Measurements from ENCODE around the gene TBXT. TPM values are rescaled to one million over a fixed set of nuclear protein-coding genes. Genes with fewer than 3 reads are reported as not detected.

The TBXT gene
- total and polyA plus RNA-seq, 2 of the 8 experiments (the other 6 are each of a cell fraction or from before 2014, with no cell fraction given), result 0.18 to 0.24 TPM

GRCh38 chr6:166167801-166168615, at the start of gene TBXT (continued):
- TF ChIP-seq SAP30 (IDR thresholded peaks at IDR 0.05; ENCODE audit: insufficient read depth, insufficient replicate concordance, low read length) (no peak), SIN3A (conservative IDR thresholded peaks at IDR 0.05 in 1 of 2, IDR thresholded peaks at IDR 0.05 in 1 of 2; ENCODE audit: low read depth in 1 of 2, low read length in 2 of 2) (no peak), RAD21 (IDR thresholded peaks at IDR 0.05 in 1 of 2, conservative IDR thresholded peaks at IDR 0.05 in 1 of 2; ENCODE audit: low read depth in 2 of 2, low read length in 2 of 2) (peak in 1 of 2 experiments; percentile 18; a peak in 1 of 4 replicates), MAX (IDR thresholded peaks at IDR 0.05) (peak; percentile 50; the same call in 1 of the 2 replicates), CTBP2 (IDR thresholded peaks at IDR 0.05; ENCODE audit: borderline replicate concordance, insufficient read depth, insufficient read length, low read length) (peak; percentile 75), E2F6 (IDR thresholded peaks at IDR 0.05) (peak; percentile 50; the same call in 1 of the 2 replicates), KDM4A (IDR thresholded peaks at IDR 0.05; ENCODE audit: low read depth, low read length, severe bottlenecking) (peak; percentile 79), YY1 (IDR thresholded peaks at IDR 0.05; ENCODE audit: low read depth, low read length) (0 out of 2 replicates have a peak, but pooled peaks have one; percentile 35), TAF7 (optimal IDR thresholded peaks at IDR 0.05; ENCODE audit: borderline replicate concordance, low read depth, low read length) (no peak), RNF2 (IDR thresholded peaks at IDR 0.05; ENCODE audit: borderline replicate concordance, low read depth, low read length, missing control alignments, poor library complexity, severe bottlenecking) (peak; percentile 89)

Data from H1 (cell line).